Panc1 (cell line): ENCODE results near the gene SLAMF7. TPM values are rescaled to one million over a fixed set of nuclear protein-coding genes. Genes with fewer than 3 reads are reported as not detected.

ENCODE experiments used
- ATAC-seq: fragments of 200-7000 bp; cut with Tn5 transposase; 2 replicates; pipeline ENCODE4 v1.9.1; 2020; ENCODE audit warnings: mild to moderate bottlenecking, moderate library complexity
- BruUV-seq: library from RNA; stranded (reverse); fragments of 400-500 nt; replicated peaks from 2 replicates; lab custom pipeline; 2021; lab: Mats Ljungman, UMichigan
- CTCF ChIA-PET: fragments of 300-600 bp; sonication (Branson Sonifier 250); formaldehyde crosslinking; loops from one replicate; lab custom pipeline; 2022; ENCODE audit warnings: antibody characterized with exemption; lab: Charles Lee
- POLR2A ChIA-PET: fragments of 300-600 bp; sonication (Branson Sonifier 250); formaldehyde crosslinking; loops from one replicate; lab custom pipeline; 2022; ENCODE audit warnings: antibody characterized with exemption; lab: Charles Lee
- DNase-seq: peaks from one replicate; pipeline ENCODE4 v3.0.0-alpha.2; 2010; ENCODE audit warnings: low read depth, low spot score
- H3K27ac ChIP-seq: 2 replicates; pipeline ENCODE4 v1.5.1; 2011; ENCODE audit warnings: mild to moderate bottlenecking, low read length, inconsistent platforms
- H3K27me3 ChIP-seq: fragments of 200-500 bp; sonication (Bioruptor generic); 2 replicates; pipeline ENCODE4 v1.6.0; 2014; ENCODE audit warnings: low read length, inconsistent platforms; ENCODE audit not compliant: control insufficient read depth, insufficient read depth
- H3K36me3 ChIP-seq: fragments of 200-500 bp; sonication (Bioruptor generic); 2 replicates; pipeline ENCODE4 v1.5.1; 2014; ENCODE audit warnings: inconsistent platforms, mild to moderate bottlenecking, low read length, moderate library complexity; ENCODE audit not compliant: control insufficient read depth, insufficient read depth
- H3K4me1 ChIP-seq: 2 replicates; pipeline ENCODE4 v1.5.1; 2011; ENCODE audit warnings: inconsistent platforms, mild to moderate bottlenecking, low read length, moderate library complexity; ENCODE audit not compliant: control insufficient read depth, insufficient read depth
- H3K4me3 ChIP-seq, 2 experiments: 2 replicates each; pipeline ENCODE4 v1.5.1; 2011 to 2012; ENCODE audit warnings: low read depth in 2 of 2, low read length in 2 of 2, mild to moderate bottlenecking in 2 of 2, inconsistent platforms in 1 of 2, moderate library complexity in 1 of 2
- H3K9me3 ChIP-seq: fragments of 200-500 bp; sonication (Bioruptor generic); 2 replicates; pipeline ENCODE4 v1.5.1; 2014; ENCODE audit warnings: low read depth, mild to moderate bottlenecking, inconsistent platforms, low read length, moderate library complexity; ENCODE audit not compliant: control insufficient read depth, insufficient read depth
- CTCF ChIP-seq: fragments of 450-650 bp; IDR thresholded peaks from 2 replicates; pipeline ENCODE4 v1.5.1; 2017; ENCODE audit warnings: mild to moderate bottlenecking
- POLR2AphosphoS5 ChIP-seq: IDR thresholded peaks from 2 replicates; pipeline ENCODE4 v1.6.1; 2012; ENCODE audit warnings: mild to moderate bottlenecking, low read depth, low read length, moderate library complexity
- REST ChIP-seq, 2 experiments: IDR thresholded peaks; 2 replicates each; pipeline ENCODE4 v1.6.1; 2011 to 2012; ENCODE audit warnings: low read depth in 2 of 2, control low read depth in 1 of 2, low read length in 1 of 2, mild to moderate bottlenecking in 1 of 2, moderate library complexity in 1 of 2; ENCODE audit not compliant: insufficient read depth in 1 of 2
- SIN3A ChIP-seq: IDR thresholded peaks from 2 replicates; pipeline ENCODE4 v1.6.1; 2012; ENCODE audit warnings: low read depth, mild to moderate bottlenecking, low read length, moderate library complexity, borderline replicate concordance; ENCODE audit not compliant: insufficient read depth
- TCF7L2 ChIP-seq: IDR thresholded peaks from 2 replicates; pipeline ENCODE4 v1.6.1; 2011; ENCODE audit warnings: mild to moderate bottlenecking, low read depth, low read length, inconsistent platforms
- in situ Hi-C: cut with HindIII; loops from 2 replicates; pipeline ENCODE4 v1.10.0; 2016; ENCODE audit warnings: low sequenced_read_pairs, low pct_unique_long_range_greater_than_20kb
- intact Hi-C: fragments of 100-400 bp; cut with micrococcal nuclease; formaldehyde crosslinking; loops from one replicate; pipeline ENCODE4 v1.10.0; 2022; ENCODE audit not compliant: unreplicated experiment
- total RNA-seq: library from RNA; stranded (reverse); gene quantifications from one replicate; pipeline ENCODE4 v1.2.1, GENCODE V29; 2021; ENCODE audit not compliant: unreplicated experiment

Gene SLAMF7
- total RNA-seq, 1 experiment from 2014 or later = 0.21 TPM

GRCh38 chr1:160779626-160780397, 40.8 kb downstream of the SLAMF7 start:
- CTCF ChIA-PET = interaction anchor here (0.6 kb wide), 2 partner anchors 172 to 181 kb away, joined by 4 to 6 read pairs; no protein-coding TSS in a partner anchor
- Histone ChIP-seq H3K4me1 (no peaks in the 10 kb centered on the region), H3K4me3 (no peak overlapping the region), H3K36me3 (no peaks in the 10 kb centered on the region), H3K27me3 (peaks cover under 1% of the 10 kb centered on the region; the same call in 1 of the 2 replicates), H3K9me3 (no peaks in the 10 kb centered on the region), H3K27ac (no peak overlapping the region)
- POLR2A ChIA-PET = no interaction called here
- DNase-seq = no peak
- peak; percentile 78 for TF ChIP-seq CTCF
- no peak for TF ChIP-seq TCF7L2
- in situ Hi-C loops = no loop called here
- no TSS peak for BruUV-seq
- intact Hi-C loops = no loop called here
- peak; percentile 88 for ATAC-seq

GRCh38 chr1:160780398-160780755, 41.3 kb downstream of the SLAMF7 start:
- H3K4me1 ChIP-seq = no peaks in the 10 kb centered on the region
- POLR2A ChIA-PET = no interaction called here
- TF ChIP-seq SIN3A (no peak), POLR2AphosphoS5 (no peak), CTCF (peak; percentile 45), TCF7L2 (no peak)
- BruUV-seq = no TSS peak
- in situ Hi-C loops = no loop called here
- intact Hi-C loops = no loop called here
- no peak overlapping the region for H3K27ac ChIP-seq
- H3K4me3 ChIP-seq = no peak overlapping the region
- CTCF ChIA-PET = interaction anchor here (0.6 kb wide), 2 partner anchors 172 to 180 kb away, joined by 4 to 6 read pairs; no protein-coding TSS in a partner anchor
- H3K27me3 ChIP-seq = no peaks in the 10 kb centered on the region
- no peaks in the 10 kb centered on the region for H3K9me3 ChIP-seq
- DNase-seq (no peak), ATAC-seq (no peak)
- no peaks in the 10 kb centered on the region for H3K36me3 ChIP-seq

- no peak overlapping the region for H3K27ac ChIP-seq
- DNase-seq = no peak
- no peaks in the 10 kb centered on the region for H3K27me3 ChIP-seq
- no peak overlapping the region for H3K4me3 ChIP-seq
- no peaks in the 10 kb centered on the region for H3K36me3 ChIP-seq
- in situ Hi-C loops = no loop called here
- TF ChIP-seq TCF7L2 (no peak), CTCF (no peak), SIN3A (no peak), REST (IDR thresholded peaks at IDR 0.05; ENCODE audit: insufficient read depth in 1 of 2, low read depth in 2 of 2, low read length in 1 of 2) (no peak), POLR2AphosphoS5 (no peak)
- CTCF ChIA-PET = no interaction called here
- no TSS peak for BruUV-seq
- H3K9me3 ChIP-seq = no peaks in the 10 kb centered on the region
- ATAC-seq = no peak
- intact Hi-C loops = no loop called here
- POLR2A ChIA-PET = no interaction called here
- H3K4me1 ChIP-seq = no peaks in the 10 kb centered on the region
Observed at GRCh38 chr1:160781186-160781766, 42.2 kb downstream of the SLAMF7 start.
